Fibroblast of skin of abdomen (primary cell): ENCODE results near the gene SPINT2. TPM values are rescaled to one million over a fixed set of nuclear protein-coding genes. Genes with fewer than 3 reads are reported as not detected.
A peak's percentile ranks its signal among the peaks of the same experiment; 100 is the strongest.
"Not testable (repeated sequence)": the region's sequence is repeated elsewhere in the genome, so short reads cannot be mapped to it uniquely, and the experiment has no call there.

Experiments
- DNase-seq: peaks from one replicate; pipeline ENCODE4 v3.0.0-alpha.2; 2013
- polyA plus RNA-seq, 2 experiments: library from polyadenylated mRNA; unstranded; fragments of 120-200 nt; gene quantifications; one replicate each; pipeline ENCODE4 v1.2.1, GENCODE V29; 2013; ENCODE audit not compliant: insufficient read length in 2 of 2

The SPINT2 gene, protein sequence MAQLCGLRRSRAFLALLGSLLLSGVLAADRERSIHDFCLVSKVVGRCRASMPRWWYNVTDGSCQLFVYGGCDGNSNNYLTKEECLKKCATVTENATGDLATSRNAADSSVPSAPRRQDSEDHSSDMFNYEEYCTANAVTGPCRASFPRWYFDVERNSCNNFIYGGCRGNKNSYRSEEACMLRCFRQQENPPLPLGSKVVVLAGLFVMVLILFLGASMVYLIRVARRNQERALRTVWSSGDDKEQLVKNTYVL
- 2.7 TPM for polyA plus RNA-seq (2013, experiment 1 of 2; ENCODE audit: insufficient read length)
- 1.6 TPM for polyA plus RNA-seq (2013, experiment 2 of 2; ENCODE audit: insufficient read length)

- no peak for DNase-seq
These were observed at the start of gene SPINT2 for GRCh38 chr19:38264486-38265212. Gene SPINT2 (plus strand): TSS chr19:38264573. CDS start chr19:38264893, 320 bp downstream.

DNA sequence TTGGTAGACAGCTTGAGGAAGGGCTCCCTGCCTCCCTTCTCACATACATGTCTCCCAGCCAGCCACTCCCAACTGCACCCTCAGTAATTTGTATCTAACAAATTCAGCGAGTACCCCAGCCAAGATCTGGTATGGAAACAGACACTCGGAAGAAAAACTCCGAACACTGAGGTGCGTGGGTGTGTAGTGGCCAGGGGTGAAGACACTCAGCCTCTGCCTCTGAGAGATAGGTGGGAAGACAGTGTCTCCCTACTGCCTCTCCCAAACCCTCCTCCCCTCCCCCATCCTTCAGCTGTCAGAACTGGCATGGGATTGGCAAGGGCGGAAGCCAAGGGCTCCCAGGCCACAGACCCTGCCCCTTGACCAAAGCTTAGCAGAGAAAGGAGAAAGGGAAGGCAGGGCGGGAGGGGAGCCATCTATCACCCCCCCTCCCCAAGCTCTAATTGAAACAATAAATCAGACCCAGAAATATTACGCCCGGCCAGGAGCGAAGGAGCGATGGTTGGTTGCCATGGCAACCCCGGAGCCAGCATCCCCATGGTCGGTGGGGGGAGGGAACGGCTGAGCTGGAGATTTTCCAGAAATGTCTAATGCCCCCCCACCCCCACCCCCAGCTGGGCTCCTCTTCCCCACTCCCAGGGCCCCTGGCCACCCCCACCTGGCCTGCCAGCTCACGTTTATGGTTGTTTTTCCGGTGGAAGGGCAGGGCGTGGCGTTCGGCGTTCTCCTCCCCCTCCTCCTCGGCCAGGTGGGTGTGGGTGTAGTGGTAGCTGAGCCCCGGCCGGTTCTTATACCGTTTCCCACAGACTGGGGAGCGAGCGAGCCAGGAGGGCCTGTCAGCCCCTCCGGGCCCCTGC, 47.4 kb upstream of the SPINT2 start:
- no peak for DNase-seq

DNA sequence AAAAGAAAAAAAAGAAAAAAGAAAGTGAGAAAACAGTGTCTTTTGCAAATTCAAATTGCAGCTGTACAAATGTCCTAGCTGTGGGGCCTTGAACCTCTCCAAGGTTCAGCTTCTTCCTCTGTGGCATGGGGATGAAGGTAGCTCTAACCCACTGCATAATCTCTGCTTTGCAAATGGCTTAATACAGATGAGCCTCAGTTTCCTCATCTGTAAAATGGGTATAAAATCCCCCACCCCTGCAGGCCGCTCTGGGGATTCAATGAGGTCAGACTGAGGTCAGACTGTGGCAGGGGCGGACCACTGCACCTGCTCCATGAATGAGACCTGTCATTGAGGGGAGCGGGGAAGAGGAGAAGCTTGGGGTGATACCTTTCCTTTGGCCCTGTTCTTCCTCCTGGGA, 46.2 kb upstream of the SPINT2 start:
- no peak for DNase-seq

- DNase-seq, result no peak
These were observed 45.2 kb upstream of the SPINT2 start for GRCh38 chr19:38219221-38219620.

DNA sequence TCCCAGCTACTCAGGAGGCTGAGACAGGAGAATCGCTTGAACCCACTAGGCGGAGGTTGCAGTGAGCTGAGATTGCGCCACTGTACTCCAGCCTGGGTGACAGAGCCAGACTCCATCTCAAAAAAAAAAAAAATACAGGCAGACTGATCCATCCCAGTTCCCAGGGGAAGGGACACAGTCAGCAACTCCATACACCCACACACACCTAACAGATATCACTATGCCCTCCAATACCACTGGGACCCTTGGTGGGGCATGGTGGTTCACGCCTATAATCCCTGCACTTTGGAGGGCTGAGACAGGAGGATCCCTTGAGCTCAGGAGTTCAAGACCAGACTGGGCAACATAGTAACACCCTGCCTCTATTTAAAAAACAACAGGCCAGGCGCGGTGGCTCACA, 43.0 kb upstream of the SPINT2 start:
- DNase-seq, result no peak

GRCh38 chr19:38221919-38222830, 42.2 kb upstream of the SPINT2 start:
- DNase-seq, result no peak

DNA sequence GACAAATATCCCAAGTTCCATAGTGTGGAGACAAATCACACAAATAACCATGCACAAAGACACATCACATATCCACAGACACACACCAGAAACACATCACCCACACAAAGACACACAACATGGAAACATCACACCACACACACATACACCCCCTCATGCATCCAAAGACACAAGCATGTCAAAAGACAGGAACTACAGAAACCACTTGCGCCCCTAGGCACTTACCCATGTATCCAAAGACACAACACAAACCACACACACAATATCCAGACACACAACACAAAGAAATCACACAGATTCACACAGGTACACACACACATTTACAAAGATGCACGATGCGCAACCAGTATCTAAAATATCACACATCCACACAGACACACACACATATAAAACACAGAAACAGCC, 41.3 kb upstream of the SPINT2 start:
- DNase-seq, result no peak

DNA sequence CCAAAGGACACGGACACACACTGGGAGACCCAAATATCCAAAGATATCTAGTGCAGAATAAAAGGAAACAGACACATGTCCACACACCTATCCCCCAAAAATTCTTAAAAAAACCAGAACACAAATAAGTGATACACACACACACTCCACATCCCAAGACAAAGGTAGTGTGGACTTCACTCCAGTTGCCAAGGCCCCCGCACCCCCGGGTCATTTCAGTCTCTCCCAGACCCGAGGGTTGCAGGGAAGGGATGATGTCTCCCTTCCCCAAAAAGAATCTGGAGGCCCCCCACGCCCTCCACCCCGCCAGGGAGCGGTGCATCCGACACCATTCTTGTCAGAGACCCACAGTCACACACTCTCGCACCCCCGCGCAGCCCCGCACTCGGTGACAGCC, 40.8 kb upstream of the SPINT2 start:
- DNase-seq, result no peak

- peak; percentile 73 for DNase-seq
These were observed 40.1 kb upstream of the SPINT2 start, which contains the start of gene DPF1 for GRCh38 chr19:38224014-38224862. Gene DPF1 (minus strand): TSS chr19:38224222. CDS start chr19:38224142, 80 bp downstream.

DNA sequence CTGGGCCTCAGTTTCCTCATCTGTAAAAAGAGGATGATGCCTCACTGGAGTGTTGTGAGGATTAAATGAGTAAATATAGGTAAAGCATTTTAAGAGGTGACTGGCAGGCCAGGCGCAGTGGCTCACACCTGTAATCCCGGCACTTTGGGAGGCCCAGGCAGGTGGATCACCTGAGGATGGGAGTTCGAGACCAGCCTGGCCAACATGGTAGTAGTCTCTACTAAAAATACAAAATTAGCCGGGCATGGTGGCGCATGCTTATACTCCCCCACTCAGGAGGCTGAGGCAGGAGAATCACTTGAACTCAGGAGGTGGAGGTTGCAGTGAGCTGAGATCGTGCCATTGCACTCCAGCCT, 39.5 kb upstream of the SPINT2 start:
- DNase-seq, result not testable (repeated sequence)

GRCh38 chr19:38227287-38228004, 36.9 kb upstream of the SPINT2 start:
- no peak for DNase-seq

GRCh38 chr19:38228005-38228377, 36.4 kb upstream of the SPINT2 start:
- no peak for DNase-seq

DNA sequence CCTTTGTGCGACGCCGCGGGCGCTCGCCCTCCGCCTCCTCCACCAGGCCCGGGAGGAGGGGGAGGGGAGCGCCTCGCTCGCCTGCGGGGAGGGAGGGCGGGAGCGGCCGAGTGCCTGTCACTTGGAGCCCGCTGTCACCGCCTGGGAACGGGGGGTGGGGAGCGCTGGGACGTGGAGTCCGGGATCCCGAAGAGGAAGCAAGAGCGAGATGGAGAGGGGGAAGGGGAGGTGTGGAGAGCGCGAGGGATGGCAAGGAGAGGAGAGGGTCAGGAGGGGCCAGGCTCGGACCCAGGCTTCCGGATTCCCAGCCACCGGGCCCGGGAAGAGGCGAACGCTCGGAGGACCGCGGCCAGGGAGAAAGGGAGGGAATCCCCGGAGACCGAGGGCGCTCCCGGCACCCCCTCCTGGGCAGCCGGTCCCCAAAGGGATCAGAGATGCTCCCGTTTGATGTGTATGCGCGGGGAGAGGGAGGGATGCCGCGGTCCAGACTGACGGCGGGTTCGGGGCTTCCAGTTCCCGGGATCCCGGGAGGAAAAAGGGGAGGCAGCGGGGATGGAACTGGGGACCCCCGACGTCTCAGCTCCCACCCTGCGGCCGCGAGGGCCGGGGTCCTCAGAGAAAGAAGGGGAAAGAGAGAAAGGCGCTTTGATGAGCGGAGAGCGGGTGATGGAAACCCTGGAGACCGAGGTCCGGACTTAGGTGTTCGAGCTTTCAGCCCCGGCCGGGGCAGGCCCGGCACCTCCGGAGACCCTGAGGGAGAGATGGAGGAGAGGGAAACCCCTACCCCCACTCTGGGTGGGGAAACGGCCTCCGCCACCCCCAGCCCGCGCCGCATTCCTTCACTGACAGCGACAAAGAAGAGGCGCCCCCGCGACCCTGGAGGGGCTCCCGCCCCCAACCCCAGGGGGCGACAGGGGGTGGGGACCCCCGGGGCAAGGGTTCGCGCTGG, 35.6 kb upstream of the SPINT2 start:
- no peak for DNase-seq

GRCh38 chr19:38229585-38230073, 34.7 kb upstream of the SPINT2 start:
- peak; percentile 92 for DNase-seq

DNA sequence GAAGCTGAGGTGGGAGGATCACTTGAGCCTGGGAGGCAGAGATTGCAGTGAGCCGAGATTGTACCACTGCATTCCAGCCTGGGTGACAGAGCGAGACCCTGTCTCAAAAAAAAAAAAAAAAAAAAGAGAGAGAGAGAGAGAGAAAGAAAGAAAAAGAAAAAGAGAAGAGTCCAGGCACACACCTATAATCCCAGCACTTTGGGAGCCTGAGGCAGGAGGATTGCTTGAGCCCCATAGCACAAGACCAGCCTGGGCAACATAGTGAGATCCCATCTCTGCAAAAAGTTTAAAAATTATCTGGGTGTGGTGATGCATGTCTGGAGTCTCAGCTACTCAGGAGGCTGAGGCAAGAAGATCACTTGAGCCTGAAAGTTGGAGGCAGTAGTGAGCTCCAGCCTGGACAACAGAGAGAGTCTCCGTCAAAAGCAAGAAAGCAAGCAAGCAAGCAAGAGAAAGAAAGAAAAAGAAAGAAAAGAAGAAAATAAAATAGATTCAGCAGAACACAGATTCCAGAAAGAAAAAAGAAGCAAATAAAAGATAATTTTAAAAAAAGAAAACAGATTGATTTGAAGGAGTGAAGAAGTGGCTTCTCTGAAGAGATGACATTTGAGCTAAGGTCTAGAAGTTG, 33.8 kb upstream of the SPINT2 start:
- not testable (repeated sequence) for DNase-seq

DNA sequence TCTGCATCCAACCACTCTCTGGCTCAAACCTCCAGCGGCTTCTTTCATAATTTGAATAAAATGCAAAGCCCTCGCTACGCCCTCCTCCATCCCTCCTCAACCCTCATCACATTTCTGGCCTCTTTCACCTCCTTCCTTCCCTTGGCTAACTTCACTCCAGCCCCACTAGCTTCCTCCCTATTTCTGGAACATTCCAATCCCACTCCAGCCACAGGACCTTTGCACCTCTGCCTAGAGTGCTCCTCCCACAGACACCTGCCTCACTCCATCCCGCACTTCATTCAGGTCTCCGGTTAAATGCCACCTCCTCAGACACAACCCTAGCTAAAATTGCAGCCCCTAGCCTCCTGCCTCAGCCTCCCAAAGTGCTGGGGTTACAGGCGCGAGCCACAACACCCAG, 32.5 kb upstream of the SPINT2 start:
- DNase-seq, result no peak

DNA sequence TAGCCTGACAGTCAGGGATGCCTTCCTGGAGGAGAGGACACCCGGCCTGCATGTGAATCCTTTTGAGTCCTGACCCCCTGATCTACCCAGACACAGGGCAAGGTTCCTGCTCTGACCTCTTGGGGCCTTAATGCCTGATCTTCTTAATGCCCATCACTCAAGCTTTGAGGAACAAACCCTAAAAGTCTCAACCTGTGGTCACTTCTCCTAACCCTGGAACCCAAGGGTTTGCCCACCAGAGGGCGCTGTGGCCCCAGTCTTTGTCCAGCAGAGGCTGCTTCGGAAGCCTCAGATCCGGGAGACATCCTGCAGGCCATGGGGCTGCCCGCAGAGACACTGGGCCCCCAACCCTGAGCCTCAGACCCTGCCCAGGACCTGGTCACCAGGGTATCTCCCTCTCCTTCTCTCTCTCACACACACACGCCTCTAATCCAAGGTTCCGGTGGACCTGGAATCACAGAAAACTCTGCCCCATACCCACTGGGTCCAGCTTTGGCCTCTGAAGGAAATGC, 30.6 kb upstream of the SPINT2 start:
- DNase-seq, result peak; percentile 58

DNA sequence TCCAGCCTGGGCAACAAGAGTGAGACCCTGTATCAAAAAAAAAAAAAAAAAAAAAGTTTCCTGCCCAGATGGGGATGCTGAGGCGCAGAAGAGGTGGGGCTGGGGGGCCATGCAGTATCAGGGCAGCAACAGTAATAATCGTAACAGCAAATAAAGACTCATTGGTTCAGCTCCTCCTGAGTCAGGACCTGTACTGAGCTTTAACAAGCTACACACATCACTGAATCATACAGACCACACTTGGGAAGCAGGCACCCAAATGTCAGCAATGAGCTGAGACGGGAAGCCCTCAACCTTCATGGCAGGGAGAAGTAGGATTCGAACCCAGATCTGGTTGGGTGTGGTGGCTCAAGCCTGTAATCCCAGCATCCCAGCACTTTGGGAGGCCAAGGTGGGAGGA, 29.8 kb upstream of the SPINT2 start:
- DNase-seq, result no peak
